GM12878 (cell line): Measurements from ENCODE around the gene S100A7. TPM values are rescaled to one million over a fixed set of nuclear protein-coding genes. Genes with fewer than 3 reads are reported as not detected.

Experiments used
- ATAC-seq: fragments of 200-7000 bp; cut with Tn5 transposase; 3 replicates; pipeline ENCODE4 v1.9.1; 2020; ENCODE audit warnings: mild to moderate bottlenecking, moderate library complexity
- BruUV-seq: library from RNA; stranded (reverse); fragments of 400-500 nt; replicated peaks from 2 replicates; lab custom pipeline; 2021; lab: Mats Ljungman, UMichigan
- CTCF ChIA-PET: fragments of 300-600 bp; sonication (Branson Sonifier 250); formaldehyde crosslinking; extraction: SDS; loops from one replicate; lab custom pipeline; 2021; ENCODE audit warnings: inconsistent platforms; lab: Yijun Ruan, JAX
- POLR2A ChIA-PET: fragments of 350-600 bp; formaldehyde crosslinking; extraction: SDS; loops from one replicate; lab custom pipeline; 2021; ENCODE audit warnings: inconsistent platforms; lab: Charles Lee
- RAD21 ChIA-PET: fragments of 300-600 bp; sonication (Branson Sonifier 250); formaldehyde crosslinking; loops from one replicate; lab custom pipeline; 2023; ENCODE audit warnings: antibody characterized with exemption; ENCODE audit not compliant: unreplicated experiment; lab: Charles Lee
- SMC1A ChIA-PET: fragments of 300-600 bp; sonication (Branson Sonifier 250); formaldehyde crosslinking; loops from one replicate; lab custom pipeline; 2023; ENCODE audit not compliant: unreplicated experiment, uncharacterized antibody; lab: Charles Lee
- DNase-seq: peaks from one replicate; pipeline ENCODE4 v3.0.0-alpha.2; 2011; ENCODE audit warnings: low read depth, low spot score
- FAIRE-seq: peaks from 3 replicates; lab custom pipeline; 2011; peaks lifted over from hg19 to GRCh38; lab: Jason Lieb, UNC
- H2AFZ ChIP-seq: 2 replicates; pipeline ENCODE4 v1.6.0; 2011; ENCODE audit warnings: low read depth, low read length, control low read depth; ENCODE audit not compliant: control insufficient read depth
- H3K27ac ChIP-seq: 2 replicates; pipeline ENCODE4 v1.5.1; 2011; ENCODE audit warnings: control low read depth; ENCODE audit not compliant: control insufficient read depth, insufficient read depth
- H3K27me3 ChIP-seq, 2 experiments: replicated peaks in 1 of 2; 2 replicates each; pipeline versions ENCODE4 v1.6.0 to v1.6.1; 2011; ENCODE audit warnings: low read length in 1 of 2; ENCODE audit not compliant: control insufficient read depth in 2 of 2, insufficient read depth in 2 of 2
- H3K36me3 ChIP-seq, 2 experiments: 2 replicates each; pipeline ENCODE4 v1.5.1; 2011; ENCODE audit warnings: low read length in 1 of 2; ENCODE audit not compliant: control insufficient read depth in 2 of 2, insufficient read depth in 2 of 2
- H3K4me1 ChIP-seq: 2 replicates; pipeline ENCODE4 v1.6.1; 2011; ENCODE audit warnings: mild to moderate bottlenecking, low read length, moderate library complexity, mixed read lengths; ENCODE audit not compliant: control insufficient read depth, insufficient read depth
- H3K4me2 ChIP-seq: 2 replicates; pipeline ENCODE4 v1.6.0; 2011; ENCODE audit warnings: control low read depth; ENCODE audit not compliant: control insufficient read depth, insufficient read depth
- H3K4me3 ChIP-seq: fragments of 200-600 bp; sonication (generic); 2 replicates; pipeline ENCODE4 v1.5.1; 2016
- H3K79me2 ChIP-seq: 2 replicates; pipeline ENCODE4 v1.6.0; 2011; ENCODE audit warnings: low read length; ENCODE audit not compliant: control insufficient read depth, insufficient read depth
- H3K9ac ChIP-seq: 2 replicates; pipeline ENCODE4 v1.8.0; 2011; ENCODE audit warnings: low read length, control low read depth, mixed read lengths; ENCODE audit not compliant: control insufficient read depth, insufficient read depth
- H3K9me3 ChIP-seq: replicated peaks from 3 replicates; pipeline ENCODE4 v1.5.1; 2011; ENCODE audit warnings: mild to moderate bottlenecking, low read length; ENCODE audit not compliant: control insufficient read depth, insufficient read depth
- H4K20me1 ChIP-seq: 2 replicates; pipeline ENCODE4 v1.6.0; 2011; ENCODE audit not compliant: control insufficient read depth, insufficient read depth
- BCL3 ChIP-seq: IDR thresholded peaks from 2 replicates; pipeline ENCODE4 v1.6.1; 2011; ENCODE audit warnings: borderline replicate concordance, low read depth, mild to moderate bottlenecking, moderate library complexity, low read length; ENCODE audit not compliant: insufficient read depth, poor library complexity, severe bottlenecking
- CBX3 ChIP-seq: fragments of 200-600 bp; sonication (generic); IDR thresholded peaks from 2 replicates; pipeline ENCODE4 v1.6.1; 2016; ENCODE audit warnings: low read depth, borderline replicate concordance
- HCFC1 ChIP-seq: fragments of 150-350 bp; IDR thresholded peaks from 2 replicates; pipeline ENCODE4 v1.6.1; 2014; ENCODE audit warnings: low read length
- JUND ChIP-seq: IDR thresholded peaks from 2 replicates; pipeline ENCODE4 v1.6.1; 2012; ENCODE audit warnings: low read depth, mild to moderate bottlenecking, low read length, improper control_type of control experiment, moderate library complexity
- KAT2A ChIP-seq: conservative IDR thresholded peaks from 2 replicates; pipeline ENCODE4 v1.6.1; 2011; ENCODE audit warnings: low read depth, low read length; ENCODE audit not compliant: control insufficient read depth
- MYB ChIP-seq: fragments of 150-350 bp; IDR thresholded peaks from 2 replicates; pipeline ENCODE4 v1.6.1; 2014; ENCODE audit warnings: mild to moderate bottlenecking, low read depth, low read length, borderline replicate concordance
- NFXL1 ChIP-seq: fragments of 450-650 bp; IDR thresholded peaks from 2 replicates; pipeline ENCODE4 v1.6.1; 2017; ENCODE audit warnings: antibody characterized with exemption, mild to moderate bottlenecking, borderline replicate concordance
- RAD51 ChIP-seq: fragments of 450-650 bp; IDR thresholded peaks from 2 replicates; pipeline ENCODE4 v1.6.1; 2016; ENCODE audit warnings: moderate library complexity, mild to moderate bottlenecking, inconsistent platforms
- SIN3A ChIP-seq: IDR thresholded peaks from 2 replicates; pipeline ENCODE4 v1.6.1; 2012; ENCODE audit warnings: low read depth, low read length, improper control_type of control experiment
- SIX5 ChIP-seq: IDR thresholded peaks from 2 replicates; pipeline ENCODE4 v1.6.1; 2011; ENCODE audit warnings: mild to moderate bottlenecking, low read depth, low read length, moderate library complexity; ENCODE audit not compliant: severe bottlenecking
- SKIL ChIP-seq: fragments of 450-650 bp; IDR thresholded peaks from 2 replicates; pipeline ENCODE4 v1.6.1; 2017; ENCODE audit warnings: mild to moderate bottlenecking, low read depth, inconsistent platforms; ENCODE audit not compliant: poor library complexity, severe bottlenecking
- SUPT20H ChIP-seq: IDR thresholded peaks from 2 replicates; pipeline ENCODE4 v1.6.1; 2011; ENCODE audit warnings: low read depth, mild to moderate bottlenecking, low read length, moderate library complexity, borderline replicate concordance; ENCODE audit not compliant: control insufficient read depth
- ZNF384 ChIP-seq: IDR thresholded peaks from 2 replicates; pipeline ENCODE4 v1.6.1; 2012; ENCODE audit warnings: low read depth, mild to moderate bottlenecking, low read length, improper control_type of control experiment, borderline replicate concordance
- WGBS: methylation state at CpG from one replicate; pipeline ENCODE4 v1.1.6; 2016; ENCODE audit warnings: low lambda C conversion rate; ENCODE audit not compliant: insufficient replicate concordance, insufficient coverage; ENCODE audit errors: missing lambda C conversion rate; 5-methylcytosine and 5-hydroxymethylcytosine counted together
- in situ Hi-C: fragments of 300-500 bp; cut with MboI; formaldehyde crosslinking; loops from 9 replicates; pipeline ENCODE4 v1.14.3; 2018; ENCODE audit warnings: mixed read lengths
- intact Hi-C: fragments of 100-400 bp; cut with micrococcal nuclease; formaldehyde crosslinking; loops from one replicate; pipeline ENCODE4 v1.14.2; 2022; ENCODE audit not compliant: unreplicated experiment
- polyA plus RNA-seq, 11 experiments: library from polyadenylated mRNA; depleted of rRNA in 4 of 11; unstranded in 6 of 11; stranded (reverse) in 5 of 11; fragments of >200 nt; fragmentation: Nextera tagmentation in 4 of 11; fragmentation: Illumina TruSeq in 1 of 11; extraction: Ambion mirVana in 4 of 11; extraction: Trizol in 1 of 11; gene quantifications; 1 replicate in 1 of 11; 2 replicates in 10 of 11; pipeline versions ENCODE4 v1.2.1 to v1.2.3, GENCODE V29; 2011 to 2016; ENCODE audit warnings: inconsistent platforms in 2 of 11, missing spikeins in 2 of 11, low read depth in 1 of 11
- total RNA-seq, 4 experiments: library from RNA; depleted of rRNA in 3 of 4; stranded (reverse); fragments of >200 nt in 3 of 4; fragmentation: Illumina TruSeq in 1 of 4; extraction: Trizol in 1 of 4; gene quantifications; 2 replicates each; pipeline versions ENCODE4 v1.2.1 to v1.2.3, GENCODE V29; 2013 to 2021
- TF ChIP-seq, protein P1 (sequence below): IDR thresholded peaks from 2 replicates; pipeline ENCODE4 v1.6.1; 2012; ENCODE audit warnings: improper control_type of control experiment, low read depth, low read length; ENCODE audit not compliant: insufficient replicate concordance

Gene S100A7
- total and polyA plus RNA-seq, 10 of the 15 experiments (the other 5 are each of a cell fraction or from before 2014, with no cell fraction given), result not detected

- no peaks in the 10 kb centered on the region for H3K79me2 ChIP-seq
- no peak for FAIRE-seq
- DNase-seq, result no peak
- in situ Hi-C loops (no loop called here), intact Hi-C loops (no loop called here)
- no peak overlapping the region for H3K4me2 ChIP-seq
- no peak overlapping the region for H3K4me3 ChIP-seq
- no peaks in the 10 kb centered on the region for H4K20me1 ChIP-seq
- ChIA-PET CTCF (interaction anchor here (1.0 to 2.4 kb wide), 3 partner anchors 11 to 136 kb away, joined by 3 to 8 read pairs (median 7); no protein-coding TSS in a partner anchor), POLR2A (no interaction called here), RAD21 (no interaction called here), SMC1A (interaction anchor here (0.7 to 1.2 kb wide), 2 partner anchors 21 to 135 kb away, joined by 3 read pairs; no protein-coding TSS in a partner anchor)
- no TSS peak for BruUV-seq
- 43% methylated on average over 2 of the region's 2 CpGs for WGBS
- no peaks in the 10 kb centered on the region for H3K36me3 ChIP-seq
- ATAC-seq, result no peak
- H3K27me3 ChIP-seq, result peaks cover 0 to 4% of the 10 kb centered on the region in 2 experiments
- no peak overlapping the region for H3K27ac ChIP-seq
- H3K9ac ChIP-seq, result no peak overlapping the region
- TF ChIP-seq SIX5 (no peak), CBX3 (no peak), SIN3A (no peak), SKIL (no peak), NFXL1 (no peak), BCL3 (no peak), KAT2A (no peak), JUND (no peak), ZNF384 (no peak), HCFC1 (no peak), SUPT20H (no peak), RAD51 (no peak), MYB (no peak)
- TF ChIP-seq, protein P1, sequence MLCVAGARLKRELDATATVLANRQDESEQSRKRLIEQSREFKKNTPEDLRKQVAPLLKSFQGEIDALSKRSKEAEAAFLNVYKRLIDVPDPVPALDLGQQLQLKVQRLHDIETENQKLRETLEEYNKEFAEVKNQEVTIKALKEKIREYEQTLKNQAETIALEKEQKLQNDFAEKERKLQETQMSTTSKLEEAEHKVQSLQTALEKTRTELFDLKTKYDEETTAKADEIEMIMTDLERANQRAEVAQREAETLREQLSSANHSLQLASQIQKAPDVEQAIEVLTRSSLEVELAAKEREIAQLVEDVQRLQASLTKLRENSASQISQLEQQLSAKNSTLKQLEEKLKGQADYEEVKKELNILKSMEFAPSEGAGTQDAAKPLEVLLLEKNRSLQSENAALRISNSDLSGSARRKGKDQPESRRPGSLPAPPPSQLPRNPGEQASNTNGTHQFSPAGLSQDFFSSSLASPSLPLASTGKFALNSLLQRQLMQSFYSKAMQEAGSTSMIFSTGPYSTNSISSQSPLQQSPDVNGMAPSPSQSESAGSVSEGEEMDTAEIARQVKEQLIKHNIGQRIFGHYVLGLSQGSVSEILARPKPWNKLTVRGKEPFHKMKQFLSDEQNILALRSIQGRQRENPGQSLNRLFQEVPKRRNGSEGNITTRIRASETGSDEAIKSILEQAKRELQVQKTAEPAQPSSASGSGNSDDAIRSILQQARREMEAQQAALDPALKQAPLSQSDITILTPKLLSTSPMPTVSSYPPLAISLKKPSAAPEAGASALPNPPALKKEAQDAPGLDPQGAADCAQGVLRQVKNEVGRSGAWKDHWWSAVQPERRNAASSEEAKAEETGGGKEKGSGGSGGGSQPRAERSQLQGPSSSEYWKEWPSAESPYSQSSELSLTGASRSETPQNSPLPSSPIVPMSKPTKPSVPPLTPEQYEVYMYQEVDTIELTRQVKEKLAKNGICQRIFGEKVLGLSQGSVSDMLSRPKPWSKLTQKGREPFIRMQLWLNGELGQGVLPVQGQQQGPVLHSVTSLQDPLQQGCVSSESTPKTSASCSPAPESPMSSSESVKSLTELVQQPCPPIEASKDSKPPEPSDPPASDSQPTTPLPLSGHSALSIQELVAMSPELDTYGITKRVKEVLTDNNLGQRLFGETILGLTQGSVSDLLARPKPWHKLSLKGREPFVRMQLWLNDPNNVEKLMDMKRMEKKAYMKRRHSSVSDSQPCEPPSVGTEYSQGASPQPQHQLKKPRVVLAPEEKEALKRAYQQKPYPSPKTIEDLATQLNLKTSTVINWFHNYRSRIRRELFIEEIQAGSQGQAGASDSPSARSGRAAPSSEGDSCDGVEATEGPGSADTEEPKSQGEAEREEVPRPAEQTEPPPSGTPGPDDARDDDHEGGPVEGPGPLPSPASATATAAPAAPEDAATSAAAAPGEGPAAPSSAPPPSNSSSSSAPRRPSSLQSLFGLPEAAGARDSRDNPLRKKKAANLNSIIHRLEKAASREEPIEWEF, result no peak
- no peak overlapping the region for H2AFZ ChIP-seq
- no peaks in the 10 kb centered on the region for H3K4me1 ChIP-seq
- H3K9me3 ChIP-seq, result no peaks in the 10 kb centered on the region
Measured at GRCh38 chr1:153487707-153488106, 27.3 kb upstream of the S100A7 start.
